HepG2 (cell line): ENCODE measurements around the gene PPP1R9B. TPM values are rescaled to one million over a fixed set of nuclear protein-coding genes. Genes with fewer than 3 reads are reported as not detected.

ENCODE experiments used
- ATAC-seq: fragments of 200-7000 bp; cut with Tn5 transposase; 3 replicates; pipeline ENCODE4 v1.9.1; 2020; ENCODE audit warnings: mild to moderate bottlenecking, moderate library complexity
- BruUV-seq: library from RNA; stranded (reverse); fragments of 400-500 nt; replicated peaks from 2 replicates; lab custom pipeline; 2021; lab: Mats Ljungman, UMichigan
- CTCF ChIA-PET: fragments of 300-600 bp; formaldehyde crosslinking; extraction: SDS; loops from one replicate; lab custom pipeline; 2021; ENCODE audit warnings: low total read pairs, inconsistent platforms, low intra/inter-chr PET ratio; lab: Yijun Ruan, JAX
- POLR2A ChIA-PET: fragments of 350-600 bp; sonication (Branson Sonifier 250); formaldehyde crosslinking; loops from one replicate; lab custom pipeline; 2020; ENCODE audit warnings: antibody characterized with exemption, inconsistent platforms; lab: Yijun Ruan, JAX
- DNase-seq: peaks from one replicate; pipeline ENCODE4 v3.0.0-alpha.2; 2015; ENCODE audit warnings: low spot score
- FAIRE-seq: peaks from 3 replicates; lab custom pipeline; 2011; peaks lifted over from hg19 to GRCh38; lab: Jason Lieb, UNC
- H2AFZ ChIP-seq: one replicate; pipeline ENCODE4 v1.6.1; 2011; ENCODE audit warnings: low read length, inconsistent platforms
- H3K27ac ChIP-seq: fragments of 300-600 bp; 3 replicates; pipeline ENCODE4 v1.8.0; 2011; ENCODE audit warnings: mixed run types, mild to moderate bottlenecking, mixed read lengths, low read length, inconsistent platforms; ENCODE audit not compliant: insufficient read depth; ENCODE audit errors: extremely low read length
- H3K27me3 ChIP-seq, 2 experiments: fragments of 200-600 bp in 1 of 2; 2 replicates in 1 of 2; 3 replicates in 1 of 2; pipeline versions ENCODE4 v1.6.0 to v1.8.0; 2011; ENCODE audit warnings: low read length in 2 of 2, mild to moderate bottlenecking in 2 of 2, moderate library complexity in 2 of 2, inconsistent platforms in 1 of 2; ENCODE audit not compliant: insufficient read depth in 2 of 2, control insufficient read depth in 1 of 2
- H3K36me3 ChIP-seq, 2 experiments: fragments of 200-600 bp in 1 of 2; replicated peaks in 1 of 2; 2 replicates in 1 of 2; 3 replicates in 1 of 2; pipeline versions ENCODE4 v1.5.1 to v1.8.0; 2011; ENCODE audit warnings: low read length in 2 of 2, inconsistent platforms in 1 of 2; ENCODE audit not compliant: insufficient read depth in 2 of 2, control insufficient read depth in 1 of 2
- H3K4me1 ChIP-seq: 2 replicates; pipeline ENCODE4 v1.5.1; 2012; ENCODE audit warnings: low read length, inconsistent platforms; ENCODE audit not compliant: insufficient read depth
- H3K4me2 ChIP-seq: 2 replicates; pipeline ENCODE4 v1.6.0; 2011; ENCODE audit warnings: low read depth, low read length, inconsistent platforms
- H3K4me3 ChIP-seq, 3 experiments: fragments of 200-600 bp in 1 of 3; sonication (generic), shearing (Covaris generic) in 1 of 3; replicated peaks in 1 of 3; 2 replicates each; pipeline ENCODE4 v1.5.1; 2011 to 2016; ENCODE audit warnings: low read length in 3 of 3, inconsistent platforms in 2 of 3, low read depth in 2 of 3, mild to moderate bottlenecking in 2 of 3, control low read depth in 1 of 3, mixed read lengths in 1 of 3; ENCODE audit not compliant: insufficient read depth in 1 of 3
- H3K79me2 ChIP-seq: one replicate; pipeline ENCODE4 v1.6.1; 2011; ENCODE audit warnings: low read length, inconsistent platforms; ENCODE audit not compliant: insufficient read depth
- H3K9ac ChIP-seq: 2 replicates; pipeline ENCODE4 v1.6.0; 2011; ENCODE audit warnings: mild to moderate bottlenecking, low read depth, low read length, inconsistent platforms; ENCODE audit not compliant: insufficient read depth
- H3K9me3 ChIP-seq: 2 replicates; pipeline ENCODE4 v1.5.1; 2012; ENCODE audit warnings: mild to moderate bottlenecking, low read length
- H4K20me1 ChIP-seq: 2 replicates; pipeline ENCODE4 v1.6.0; 2011; ENCODE audit warnings: inconsistent platforms, mild to moderate bottlenecking, low read length, moderate library complexity; ENCODE audit not compliant: insufficient read depth
- POLR2AphosphoS2 ChIP-seq: IDR thresholded peaks from 2 replicates; pipeline ENCODE4 v1.6.1; 2011; ENCODE audit warnings: low read depth, low read length, improper control_type of control experiment
- RORA ChIP-seq: sonication (generic); formaldehyde crosslinking; IDR thresholded peaks from 2 replicates; pipeline ENCODE4 v1.5.0; 2020; ENCODE audit warnings: mild to moderate bottlenecking, missing genetic modification reagents, moderate library complexity
- ZNF3 ChIP-seq: IDR thresholded peaks from 2 replicates; pipeline ENCODE4 v1.7.0; 2017; ENCODE audit warnings: inconsistent platforms
- ZNF30 ChIP-seq: sonication (generic); formaldehyde crosslinking; IDR thresholded peaks from 2 replicates; pipeline ENCODE4 v1.5.0; 2020; ENCODE audit warnings: mild to moderate bottlenecking, missing genetic modification reagents
- ZNF513 ChIP-seq: sonication (generic); formaldehyde crosslinking; conservative IDR thresholded peaks from 2 replicates; pipeline ENCODE4 v1.5.0; 2020; ENCODE audit warnings: missing genetic modification reagents
- ZNF768 ChIP-seq: sonication (generic); formaldehyde crosslinking; IDR thresholded peaks from 2 replicates; pipeline ENCODE4 v1.4.0; 2020; ENCODE audit warnings: missing genetic modification reagents
- WGBS: methylation state at CpG from one replicate; pipeline ENCODE4 v1.1.6; 2017; ENCODE audit warnings: low lambda C conversion rate; 5-methylcytosine and 5-hydroxymethylcytosine counted together
- in situ Hi-C: cut with HindIII; loops from 2 replicates; pipeline ENCODE4 v1.10.0; 2017; ENCODE audit warnings: low pct_unique_long_range_greater_than_20kb; ENCODE audit not compliant: extremely low pct_ligation_motif_present
- intact Hi-C: fragments of 100-400 bp; cut with micrococcal nuclease; formaldehyde crosslinking; loops from one replicate; pipeline ENCODE4 v1.10.0; 2022; ENCODE audit not compliant: unreplicated experiment
- polyA plus RNA-seq, 8 experiments: library from polyadenylated mRNA; depleted of rRNA in 3 of 8; stranded (reverse) in 7 of 8; unstranded in 1 of 8; fragments of >200 nt; fragmentation: Illumina TruSeq in 4 of 8; extraction: Trizol in 4 of 8; gene quantifications; 2 replicates each; pipeline versions ENCODE4 v1.2.1 to v1.2.3, GENCODE V29; 2011 to 2016; ENCODE audit warnings: low read depth in 4 of 8, missing spikeins in 1 of 8, mixed read lengths in 1 of 8; ENCODE audit not compliant: insufficient read depth in 1 of 8
- total RNA-seq, 5 experiments: library from RNA; depleted of rRNA; stranded (reverse); fragments of >200 nt; fragmentation: Illumina TruSeq; extraction: Trizol; gene quantifications; 2 replicates each; pipeline ENCODE4 v1.2.3, GENCODE V29; 2016; ENCODE audit warnings: low read depth in 1 of 5

The PPP1R9B gene
- total and polyA plus RNA-seq, 2 of the 13 experiments (the other 11 are each of a cell fraction or from before 2014, with no cell fraction given), result 9.4 to 15.8 TPM

- no peak overlapping the region for H3K27ac ChIP-seq
- intact Hi-C loops (loop anchor here (1.0 kb wide), 1 partner anchor 42 kb away; no protein-coding TSS in a partner anchor), in situ Hi-C loops (loop anchor here (5.0 kb wide), 1 partner anchor 43 kb away; no protein-coding TSS in a partner anchor)
- H3K36me3 ChIP-seq, result no peaks in the 10 kb centered on the region
- no peak overlapping the region for H3K4me3 ChIP-seq
- H4K20me1 ChIP-seq, result no peaks in the 10 kb centered on the region
- no peaks in the 10 kb centered on the region for H3K79me2 ChIP-seq
- no peak overlapping the region for H3K4me2 ChIP-seq
- no peaks in the 10 kb centered on the region for H3K9me3 ChIP-seq
- DNase-seq, result no peak
- WGBS, result 13% methylated on average over 2 of the region's 4 CpGs
- H2AFZ ChIP-seq, result no peak overlapping the region
- no peak for TF ChIP-seq RORA
- no peak for TF ChIP-seq ZNF513 (CRISPR knock-in tag)
- TF ChIP-seq ZNF3 (CRISPR knock-in tag), result no peak
- no peak for TF ChIP-seq POLR2AphosphoS2
- peak; percentile 91 for TF ChIP-seq ZNF768 (CRISPR knock-in tag)
- no peak for TF ChIP-seq ZNF30
- TF ChIP-seq, all 625 proteins: peak for 1
- peaks cover 1 to 54% of the 10 kb centered on the region in 2 experiments; a peak in 4 of 5 replicates for H3K27me3 ChIP-seq
- no peak for ATAC-seq
- peaks cover 63% of the 10 kb centered on the region for H3K4me1 ChIP-seq
- POLR2A ChIA-PET, result interaction anchor here (1.3 kb wide), 1 partner anchor 14 kb away, joined by 6 read pairs; no protein-coding TSS in a partner anchor
- BruUV-seq, result no TSS peak
- no peak overlapping the region for H3K9ac ChIP-seq
- CTCF ChIA-PET, result no interaction called here
- no peak for FAIRE-seq
These were observed 31.7 kb downstream of the PPP1R9B start for GRCh38 chr17:50118828-50119218.
